Smooth muscle cell of the umbilical artery (primary cell): Measurements from ENCODE around the gene AKAP11. TPM values are rescaled to one million over a fixed set of nuclear protein-coding genes. Genes with fewer than 3 reads are reported as not detected.

Experiments
- total RNA-seq: library from RNA; depleted of rRNA; stranded (reverse); fragments of >200 nt; gene quantifications from 2 replicates; pipeline ENCODE4 v1.2.3, GENCODE V29; 2014

AKAP11 gene, protein sequence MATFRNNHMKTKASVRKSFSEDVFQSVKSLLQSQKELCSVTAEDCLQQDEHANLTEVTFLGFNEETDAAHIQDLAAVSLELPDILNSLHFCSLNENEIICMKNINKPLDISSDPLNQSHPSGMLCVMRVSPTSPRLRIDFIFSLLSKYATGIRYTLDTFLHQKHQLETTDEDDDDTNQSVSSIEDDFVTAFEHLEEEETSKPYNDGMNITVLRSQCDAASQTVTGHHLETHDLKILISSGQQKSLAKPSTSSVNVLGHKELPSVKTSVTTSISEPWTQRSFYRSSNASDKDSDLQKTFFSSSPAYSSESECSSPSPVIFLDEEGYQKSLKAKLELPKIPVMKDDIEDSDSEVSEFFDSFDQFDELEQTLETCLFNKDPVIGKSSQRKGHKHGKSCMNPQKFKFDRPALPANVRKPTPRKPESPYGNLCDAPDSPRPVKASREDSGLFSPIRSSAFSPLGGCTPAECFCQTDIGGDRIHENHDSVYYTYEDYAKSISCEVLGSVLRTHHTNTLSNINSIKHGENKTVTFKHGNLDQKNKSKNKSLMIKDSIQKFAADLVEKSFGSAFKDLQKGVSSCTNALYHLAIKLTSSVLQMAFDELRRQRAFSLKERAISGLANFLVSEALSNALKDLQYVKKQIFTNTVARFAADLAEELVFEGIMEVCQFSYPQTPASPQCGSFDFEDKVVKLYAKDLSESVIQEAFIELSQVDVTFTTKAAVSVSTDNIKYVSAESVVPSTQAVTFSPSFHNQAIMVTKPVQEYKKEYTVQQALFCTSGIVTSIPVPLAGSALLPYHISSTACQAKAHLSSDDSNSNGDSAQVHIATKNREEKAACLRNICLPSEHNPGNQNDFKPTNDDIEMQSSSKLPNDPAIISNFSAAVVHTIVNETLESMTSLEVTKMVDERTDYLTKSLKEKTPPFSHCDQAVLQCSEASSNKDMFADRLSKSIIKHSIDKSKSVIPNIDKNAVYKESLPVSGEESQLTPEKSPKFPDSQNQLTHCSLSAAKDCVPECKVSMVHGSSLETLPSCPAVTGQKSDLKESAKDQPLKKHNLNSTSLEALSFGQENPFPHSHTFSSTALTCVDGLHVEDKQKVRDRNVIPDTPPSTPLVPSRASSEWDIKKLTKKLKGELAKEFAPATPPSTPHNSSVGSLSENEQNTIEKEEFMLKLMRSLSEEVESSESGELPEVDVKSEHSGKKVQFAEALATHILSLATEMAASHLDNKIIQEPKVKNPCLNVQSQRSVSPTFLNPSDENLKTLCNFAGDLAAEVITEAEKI (N-terminal part only)
- total RNA-seq: 39.5 and 55.1 TPM in 2 replicates

DNA sequence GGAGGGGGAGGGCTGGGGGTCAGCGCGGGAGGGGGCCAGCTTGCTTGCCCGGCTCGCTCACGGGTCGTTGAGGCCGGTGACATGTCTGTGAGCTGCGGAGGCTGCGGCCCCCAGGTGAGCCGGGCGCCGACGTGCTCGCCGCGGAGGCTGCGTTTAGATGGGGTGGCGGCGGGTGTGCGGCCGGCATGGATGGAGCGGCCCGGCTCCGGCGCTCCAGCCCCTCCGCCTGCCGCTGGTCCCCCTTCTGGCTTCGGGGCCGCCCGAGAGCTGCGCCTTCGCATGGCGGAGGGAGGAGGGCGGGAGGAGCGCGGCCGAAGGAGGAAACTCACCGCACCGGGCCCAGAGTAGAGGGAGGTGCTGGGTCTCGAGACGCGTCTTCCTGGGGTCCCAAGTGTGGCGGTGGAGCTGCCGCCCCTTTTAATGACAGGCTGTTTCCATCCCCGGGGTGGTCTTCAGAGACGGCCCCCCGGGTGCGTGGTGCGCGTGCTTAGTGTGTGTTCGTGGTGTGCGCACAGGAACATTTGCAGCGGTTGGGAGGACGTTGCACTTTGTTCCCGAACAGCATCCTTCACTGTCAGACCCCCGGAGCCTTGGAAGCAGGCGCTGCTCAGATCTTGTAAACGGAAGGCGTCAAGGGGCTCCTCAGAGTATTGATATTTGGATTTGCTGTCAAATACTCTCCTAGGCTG lies at the start of gene AKAP11:
Gene AKAP11 (plus strand): TSS at position 38 of the 689 bp plus-strand sequence. CDS start 14,197 bp downstream, outside the sequence.

Other genes starting within 250 kb of the AKAP11 start
- 12.2 and 20.5 TPM in 2 replicates for gene DGKH, start 223.5 kb upstream of the AKAP11 start, total RNA-seq